Heart left ventricle (tissue), 13 donors: ENCODE measurements around the gene XPNPEP1.

Experiments
- POLR2A ChIP-seq, 2 donors: fragments of 450-650 bp; IDR thresholded peaks; one replicate each; pipeline ENCODE4 v1.6.1; 2017; ENCODE audit warnings: antibody characterized with exemption in 2 of 2, mild to moderate bottlenecking in 2 of 2, moderate library complexity in 2 of 2
- TF ChIP-seq, protein P1 (sequence below), 12 donors: fragments of 200-600 bp; sonication (generic) in 4 of 12; IDR thresholded peaks; one replicate each; pipeline versions ENCODE4 v1.5.0 to v1.8.0; 2018 to 2022; ENCODE audit warnings: antibody characterized with exemption in 12 of 12, mild to moderate bottlenecking in 5 of 12
- donor health status: ischemic (EF 13 %, LVEDD 7.1; RV severe dilation, severe dysfunction).
- donor health status: DM: no; HTN: yes; CAD: no.
- donor health status: DM: no; HTN: no; CAD: no.
- donor health status: ischemic (EF 25% LVEDD 6.9; RV normal size, moderate dysfunction).
- donor health status: ischemic (EF 25% LVEDD 5.7; RV mildly dilated, moderate dysfunction).
- donor health status: ischemic (EF 35%, LVEDD 5.7; RV mildly dilated, moderate dysfunction).
- donor health status: nonischemic (EF 11% LVEDD 7.7; RV severe dilation, severe dysfunction).
- donor health status: DM: yes; HTN: yes; CAD: no.
- donor health status: PGD.
- donor health status: ischemic (EF 29% LVEDD 5.4; RV normal size, mild dysfunction).
- donor health status: nonischemic (EF 23%, LVEDD 6.1; RV moderate dilation, normal function).

DNA sequence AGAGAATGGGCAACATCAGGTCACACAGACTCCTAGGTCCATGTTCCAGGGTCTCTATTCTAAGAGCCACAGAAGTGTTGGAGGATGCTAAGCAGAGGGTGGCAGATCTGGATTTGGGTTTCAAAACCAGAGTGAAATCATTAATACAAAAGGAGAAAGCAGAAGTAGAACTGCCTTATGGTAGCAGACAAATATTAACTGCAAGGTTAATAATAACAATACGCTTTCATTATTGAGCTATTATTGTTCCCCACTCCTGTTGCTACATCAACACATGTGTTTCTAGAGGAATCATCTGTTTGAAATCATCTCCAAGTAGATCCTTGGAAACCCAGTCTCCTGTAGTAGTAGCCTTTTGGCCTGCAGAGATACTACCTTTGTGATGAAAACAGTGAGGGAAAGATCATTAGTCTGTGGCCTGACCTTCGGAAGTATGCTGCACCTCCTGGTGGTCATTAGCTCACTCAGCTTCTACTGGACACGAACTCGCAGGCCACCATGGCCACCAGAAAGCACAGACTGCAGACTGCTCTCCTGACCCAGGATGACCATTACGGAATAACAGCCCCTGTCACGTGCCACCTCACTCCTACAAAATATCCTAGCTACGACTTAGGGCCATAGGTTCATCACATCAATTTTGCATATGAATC, 84.6 kb downstream of the XPNPEP1 start:
- TF ChIP-seq, protein P1, sequence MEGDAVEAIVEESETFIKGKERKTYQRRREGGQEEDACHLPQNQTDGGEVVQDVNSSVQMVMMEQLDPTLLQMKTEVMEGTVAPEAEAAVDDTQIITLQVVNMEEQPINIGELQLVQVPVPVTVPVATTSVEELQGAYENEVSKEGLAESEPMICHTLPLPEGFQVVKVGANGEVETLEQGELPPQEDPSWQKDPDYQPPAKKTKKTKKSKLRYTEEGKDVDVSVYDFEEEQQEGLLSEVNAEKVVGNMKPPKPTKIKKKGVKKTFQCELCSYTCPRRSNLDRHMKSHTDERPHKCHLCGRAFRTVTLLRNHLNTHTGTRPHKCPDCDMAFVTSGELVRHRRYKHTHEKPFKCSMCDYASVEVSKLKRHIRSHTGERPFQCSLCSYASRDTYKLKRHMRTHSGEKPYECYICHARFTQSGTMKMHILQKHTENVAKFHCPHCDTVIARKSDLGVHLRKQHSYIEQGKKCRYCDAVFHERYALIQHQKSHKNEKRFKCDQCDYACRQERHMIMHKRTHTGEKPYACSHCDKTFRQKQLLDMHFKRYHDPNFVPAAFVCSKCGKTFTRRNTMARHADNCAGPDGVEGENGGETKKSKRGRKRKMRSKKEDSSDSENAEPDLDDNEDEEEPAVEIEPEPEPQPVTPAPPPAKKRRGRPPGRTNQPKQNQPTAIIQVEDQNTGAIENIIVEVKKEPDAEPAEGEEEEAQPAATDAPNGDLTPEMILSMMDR (IDR thresholded peaks at IDR 0.05) = no peak
- no peak for TF ChIP-seq POLR2A (IDR thresholded peaks at IDR 0.05)
